Colonic mucosa (tissue), 4 donors: ENCODE measurements around the gene PITPNB. TPM values are rescaled to one million over a fixed set of nuclear protein-coding genes. Genes with fewer than 3 reads are reported as not detected.

ENCODE experiments used
- DNase-seq: peaks from one replicate; pipeline ENCODE4 v3.0.0-alpha.2; 2020
- H3K27ac ChIP-seq: fragments of 200-600 bp; one replicate; pipeline ENCODE4 v1.8.0; 2021
- H3K27me3 ChIP-seq: fragments of 200-600 bp; one replicate; pipeline ENCODE4 v1.8.0; 2021
- H3K36me3 ChIP-seq: fragments of 200-600 bp; one replicate; pipeline ENCODE4 v1.8.0; 2021
- H3K4me1 ChIP-seq: fragments of 200-600 bp; one replicate; pipeline ENCODE4 v1.8.0; 2021; ENCODE audit warnings: mild to moderate bottlenecking
- H3K4me3 ChIP-seq: fragments of 200-600 bp; one replicate; pipeline ENCODE4 v1.8.0; 2021
- H3K9ac ChIP-seq, 2 donors: one replicate each; pipeline ENCODE4 v1.7.0; 2013; ENCODE audit warnings: control low read depth in 2 of 2, low read depth in 2 of 2, low read length in 2 of 2
- H3K9me3 ChIP-seq: fragments of 200-600 bp; one replicate; pipeline ENCODE4 v1.8.0; 2021
- intact Hi-C: fragments of 100-400 bp; cut with DNase I; formaldehyde crosslinking; loops from one replicate; pipeline ENCODE4 v1.14.1; 2022
- total RNA-seq, 2 donors: library from RNA; stranded (reverse); fragmentation: NEBNext Ultra II Directional in 1 of 2; extraction: Animal tissue kit (Norgen Biotek cat#: 25700) in 1 of 2; gene quantifications; one replicate each; pipeline ENCODE4 v1.2.1, GENCODE V29; 2021
- TF ChIP-seq, protein P1 (sequence below): fragments of 200-600 bp; IDR thresholded peaks from one replicate; pipeline ENCODE4 v1.8.0; 2022; ENCODE audit warnings: antibody characterized with exemption, mild to moderate bottlenecking
- donor health status: healthy.
- donor health status: DM: no; HTN: no; CAD: no.
- donor health status: DM: no; HTN: no; CAD: no.

Gene PITPNB
- total RNA-seq, 2 donors from 2014 or later, result 40.0 to 51.6 TPM

DNA sequence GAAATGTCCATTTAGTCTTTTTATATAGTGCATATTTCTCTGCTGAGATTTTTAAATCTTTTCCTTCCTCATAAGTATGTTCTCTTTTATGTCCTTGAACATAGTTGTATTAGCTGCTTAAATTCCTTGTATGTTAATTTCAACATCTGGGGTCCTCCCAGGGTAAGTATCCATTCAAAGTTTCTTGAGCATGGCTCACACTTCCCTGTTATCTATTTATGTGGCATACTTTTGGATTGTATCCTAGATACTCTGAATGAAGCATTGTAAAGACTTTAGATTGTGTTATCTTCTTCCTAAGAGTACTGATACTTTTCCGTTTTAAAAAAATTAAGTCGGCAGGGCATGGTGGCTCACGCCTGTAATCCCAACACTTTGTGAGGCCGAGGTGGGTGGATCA is 28.4 kb upstream of the PITPNB start:
- intact Hi-C loops, result no loop called here
- no peak overlapping the region for H3K9ac ChIP-seq
- no peaks in the 10 kb centered on the region for H3K9me3 ChIP-seq
- H3K4me1 ChIP-seq, result no peaks in the 10 kb centered on the region
- H3K4me3 ChIP-seq, result no peak overlapping the region
- TF ChIP-seq, protein P1, sequence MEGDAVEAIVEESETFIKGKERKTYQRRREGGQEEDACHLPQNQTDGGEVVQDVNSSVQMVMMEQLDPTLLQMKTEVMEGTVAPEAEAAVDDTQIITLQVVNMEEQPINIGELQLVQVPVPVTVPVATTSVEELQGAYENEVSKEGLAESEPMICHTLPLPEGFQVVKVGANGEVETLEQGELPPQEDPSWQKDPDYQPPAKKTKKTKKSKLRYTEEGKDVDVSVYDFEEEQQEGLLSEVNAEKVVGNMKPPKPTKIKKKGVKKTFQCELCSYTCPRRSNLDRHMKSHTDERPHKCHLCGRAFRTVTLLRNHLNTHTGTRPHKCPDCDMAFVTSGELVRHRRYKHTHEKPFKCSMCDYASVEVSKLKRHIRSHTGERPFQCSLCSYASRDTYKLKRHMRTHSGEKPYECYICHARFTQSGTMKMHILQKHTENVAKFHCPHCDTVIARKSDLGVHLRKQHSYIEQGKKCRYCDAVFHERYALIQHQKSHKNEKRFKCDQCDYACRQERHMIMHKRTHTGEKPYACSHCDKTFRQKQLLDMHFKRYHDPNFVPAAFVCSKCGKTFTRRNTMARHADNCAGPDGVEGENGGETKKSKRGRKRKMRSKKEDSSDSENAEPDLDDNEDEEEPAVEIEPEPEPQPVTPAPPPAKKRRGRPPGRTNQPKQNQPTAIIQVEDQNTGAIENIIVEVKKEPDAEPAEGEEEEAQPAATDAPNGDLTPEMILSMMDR, result no peak
- no peaks in the 10 kb centered on the region for H3K27me3 ChIP-seq
- H3K27ac ChIP-seq, result no peak overlapping the region
- DNase-seq, result no peak
- no peaks in the 10 kb centered on the region for H3K36me3 ChIP-seq

DNA sequence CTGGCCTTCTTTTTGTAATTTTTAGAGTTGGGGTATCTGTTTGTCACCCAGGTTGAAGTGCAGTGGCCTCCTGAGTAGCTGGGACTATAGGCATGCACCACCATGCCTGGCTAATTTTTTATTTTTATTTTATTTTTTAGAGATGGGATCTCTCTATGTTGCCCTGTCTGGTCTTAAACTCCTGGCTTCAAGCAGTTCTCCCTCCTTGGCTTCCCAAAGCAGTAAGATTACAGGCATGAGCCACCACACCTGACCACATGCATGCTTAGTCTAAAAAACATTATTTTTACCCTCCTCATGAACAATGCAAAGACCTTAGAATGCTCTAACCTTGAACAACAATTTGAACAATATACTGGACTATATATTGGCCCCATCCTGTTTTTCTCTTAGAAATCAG is 22.1 kb upstream of the PITPNB start:
- TF ChIP-seq, protein P1, result no peak
- intact Hi-C loops, result no loop called here
- Histone ChIP-seq H3K27ac (no peak overlapping the region), H3K4me3 (no peak overlapping the region), H3K9ac (no peak overlapping the region), H3K9me3 (no peaks in the 10 kb centered on the region), H3K36me3 (no peaks in the 10 kb centered on the region), H3K27me3 (no peaks in the 10 kb centered on the region), H3K4me1 (no peaks in the 10 kb centered on the region)
- DNase-seq, result no peak

DNA sequence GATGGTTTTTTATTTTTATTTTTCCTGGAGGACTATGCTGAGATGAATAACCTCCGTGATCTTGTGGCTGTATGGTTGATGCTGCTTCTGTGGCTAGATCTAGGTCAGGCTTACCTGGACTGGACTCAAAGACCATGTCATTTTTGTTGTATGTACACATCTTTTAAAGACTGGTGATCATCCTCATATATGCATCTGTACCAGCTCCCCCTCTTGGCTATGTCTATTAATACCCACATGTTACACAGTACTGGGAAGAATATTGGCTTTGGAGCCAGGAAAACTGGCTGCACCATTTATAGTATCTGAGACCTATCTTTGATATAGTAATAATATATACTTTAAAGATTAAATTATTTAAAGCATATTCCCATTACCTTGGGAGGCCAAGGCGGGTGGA is 18.4 kb upstream of the PITPNB start:
- H3K27ac ChIP-seq, result no peak overlapping the region
- TF ChIP-seq, protein P1, result no peak
- H3K36me3 ChIP-seq, result no peaks in the 10 kb centered on the region
- H3K9ac ChIP-seq, result no peak overlapping the region
- no peaks in the 10 kb centered on the region for H3K27me3 ChIP-seq
- no peaks in the 10 kb centered on the region for H3K9me3 ChIP-seq
- H3K4me3 ChIP-seq, result no peak overlapping the region
- no peak for DNase-seq
- H3K4me1 ChIP-seq, result no peaks in the 10 kb centered on the region
- intact Hi-C loops, result no loop called here

DNA sequence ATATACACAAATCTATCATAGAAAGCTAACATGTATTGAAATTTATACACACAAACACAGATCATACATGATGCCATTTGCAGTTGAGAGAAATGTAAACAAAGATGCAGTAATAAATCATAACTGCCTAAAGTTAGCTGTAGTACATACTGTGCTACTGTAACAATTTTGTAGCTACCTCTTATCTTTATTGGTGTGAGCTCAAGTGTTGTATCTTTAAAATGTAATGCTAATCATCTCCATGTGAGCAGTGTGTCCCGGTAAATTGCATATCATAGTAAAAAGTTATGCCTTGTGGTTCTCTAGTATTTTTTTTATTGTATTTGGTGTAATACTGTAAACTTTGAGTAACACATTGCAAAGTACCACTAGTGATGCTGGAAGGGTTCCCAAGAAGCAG is 16.8 kb upstream of the PITPNB start:
- H3K27me3 ChIP-seq, result no peaks in the 10 kb centered on the region
- intact Hi-C loops, result no loop called here
- no peaks in the 10 kb centered on the region for H3K36me3 ChIP-seq
- TF ChIP-seq, protein P1, result no peak
- H3K4me1 ChIP-seq, result no peaks in the 10 kb centered on the region
- no peak overlapping the region for H3K4me3 ChIP-seq
- no peak overlapping the region for H3K27ac ChIP-seq
- no peaks in the 10 kb centered on the region for H3K9me3 ChIP-seq
- H3K9ac ChIP-seq, result no peak overlapping the region
- DNase-seq, result no peak

DNA sequence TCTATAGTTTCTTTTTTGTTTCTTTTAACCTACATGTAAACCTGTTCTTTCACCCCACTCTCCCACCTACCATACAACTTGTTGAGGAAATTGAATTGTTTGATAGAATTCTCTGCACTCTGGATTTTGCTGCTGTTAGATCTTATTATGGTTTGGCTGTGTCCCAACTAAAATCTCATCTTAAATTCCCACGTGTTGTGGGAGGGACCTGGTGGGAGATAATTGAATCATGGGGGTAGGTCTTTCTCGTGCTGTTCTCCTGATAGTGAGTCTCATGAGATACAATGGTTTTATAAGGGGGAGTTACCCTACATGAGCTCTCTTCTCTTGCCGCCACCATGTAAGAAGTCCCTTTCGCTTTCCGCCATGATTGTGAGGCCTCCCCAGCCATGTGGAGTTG is 15.0 kb upstream of the PITPNB start:
- H3K9me3 ChIP-seq, result no peaks in the 10 kb centered on the region
- H3K36me3 ChIP-seq, result no peaks in the 10 kb centered on the region
- no peak overlapping the region for H3K4me3 ChIP-seq
- intact Hi-C loops, result no loop called here
- H3K27me3 ChIP-seq, result no peaks in the 10 kb centered on the region
- no peak for DNase-seq
- no peak overlapping the region for H3K9ac ChIP-seq
- no peak overlapping the region for H3K27ac ChIP-seq
- H3K4me1 ChIP-seq, result no peaks in the 10 kb centered on the region
- TF ChIP-seq, protein P1, result no peak
